Ishikawa (cell line): Measurements from ENCODE around the gene CLSTN2.

ENCODE experiments used
- CEBPB ChIP-seq: IDR thresholded peaks from 2 replicates; pipeline ENCODE4 v1.6.1; 2012
- CREB1 ChIP-seq: IDR thresholded peaks from 2 replicates; pipeline ENCODE4 v1.6.1; 2012; ENCODE audit warnings: low read depth
- EGR1 ChIP-seq: IDR thresholded peaks from 2 replicates; pipeline ENCODE4 v1.6.1; 2012
- EP300 ChIP-seq: IDR thresholded peaks from 2 replicates; pipeline ENCODE4 v1.6.1; 2012; ENCODE audit warnings: borderline replicate concordance
- MAX ChIP-seq: IDR thresholded peaks from 2 replicates; pipeline ENCODE4 v1.6.1; 2012
- RAD21 ChIP-seq: IDR thresholded peaks from 2 replicates; pipeline ENCODE4 v1.6.1; 2012; ENCODE audit warnings: low read depth
- TAF1 ChIP-seq: IDR thresholded peaks from 2 replicates; pipeline ENCODE4 v1.6.1; 2012; ENCODE audit warnings: low read depth, mild to moderate bottlenecking

GRCh38 chr3:139894643-139894989 is 40.4 kb upstream of the CLSTN2 start:
- TF ChIP-seq CREB1 (no peak), TAF1 (no peak), EP300 (no peak), EGR1 (no peak), RAD21 (no peak), MAX (no peak), CEBPB (no peak)
